Epithelial cell of esophagus (primary cell): ENCODE results near the gene CXCL17.

ENCODE experiments used
- DNase-seq: peaks from one replicate; pipeline ENCODE4 v3.0.0; 2010; ENCODE audit warnings: low read depth
- H3K4me3 ChIP-seq: 2 replicates; pipeline ENCODE4 v1.5.1; 2011; ENCODE audit warnings: mild to moderate bottlenecking, low read length, control low read depth
- CTCF ChIP-seq: IDR thresholded peaks from 2 replicates; pipeline ENCODE4 v1.5.1; 2011; ENCODE audit warnings: low read depth, mild to moderate bottlenecking, low read length, control low read depth, inconsistent platforms; ENCODE audit not compliant: insufficient read depth; ENCODE audit errors: missing control alignments

CXCL17 gene

GRCh38 chr19:42419309-42419708 lies 23.4 kb downstream of the CXCL17 start:
- no peak for DNase-seq
- no peak overlapping the region for H3K4me3 ChIP-seq
- TF ChIP-seq CTCF: no peak

GRCh38 chr19:42412661-42413076 lies 30.1 kb downstream of the CXCL17 start:
- H3K4me3 ChIP-seq: no peak overlapping the region
- no peak for TF ChIP-seq CTCF
- no peak for DNase-seq

GRCh38 chr19:42412227-42412626 lies 30.5 kb downstream of the CXCL17 start:
- TF ChIP-seq CTCF: no peak
- DNase-seq: no peak
- H3K4me3 ChIP-seq: no peak overlapping the region

GRCh38 chr19:42411581-42412178 lies 31.1 kb downstream of the CXCL17 start:
- H3K4me3 ChIP-seq: no peak overlapping the region
- DNase-seq: no peak
- no peak for TF ChIP-seq CTCF

GRCh38 chr19:42410371-42410770 lies 32.4 kb downstream of the CXCL17 start:
- H3K4me3 ChIP-seq: no peak overlapping the region
- DNase-seq: no peak
- no peak for TF ChIP-seq CTCF

GRCh38 chr19:42409477-42409876 lies 33.3 kb downstream of the CXCL17 start:
- TF ChIP-seq CTCF: no peak
- no peak for DNase-seq
- H3K4me3 ChIP-seq: no peak overlapping the region

- no peak for DNase-seq
- no peak overlapping the region for H3K4me3 ChIP-seq
- no peak for TF ChIP-seq CTCF
Observed at GRCh38 chr19:42407816-42408175, 35.0 kb downstream of the CXCL17 start.
